Measurements from ENCODE around the gene NEURL1.

Gene NEURL1

DNA sequence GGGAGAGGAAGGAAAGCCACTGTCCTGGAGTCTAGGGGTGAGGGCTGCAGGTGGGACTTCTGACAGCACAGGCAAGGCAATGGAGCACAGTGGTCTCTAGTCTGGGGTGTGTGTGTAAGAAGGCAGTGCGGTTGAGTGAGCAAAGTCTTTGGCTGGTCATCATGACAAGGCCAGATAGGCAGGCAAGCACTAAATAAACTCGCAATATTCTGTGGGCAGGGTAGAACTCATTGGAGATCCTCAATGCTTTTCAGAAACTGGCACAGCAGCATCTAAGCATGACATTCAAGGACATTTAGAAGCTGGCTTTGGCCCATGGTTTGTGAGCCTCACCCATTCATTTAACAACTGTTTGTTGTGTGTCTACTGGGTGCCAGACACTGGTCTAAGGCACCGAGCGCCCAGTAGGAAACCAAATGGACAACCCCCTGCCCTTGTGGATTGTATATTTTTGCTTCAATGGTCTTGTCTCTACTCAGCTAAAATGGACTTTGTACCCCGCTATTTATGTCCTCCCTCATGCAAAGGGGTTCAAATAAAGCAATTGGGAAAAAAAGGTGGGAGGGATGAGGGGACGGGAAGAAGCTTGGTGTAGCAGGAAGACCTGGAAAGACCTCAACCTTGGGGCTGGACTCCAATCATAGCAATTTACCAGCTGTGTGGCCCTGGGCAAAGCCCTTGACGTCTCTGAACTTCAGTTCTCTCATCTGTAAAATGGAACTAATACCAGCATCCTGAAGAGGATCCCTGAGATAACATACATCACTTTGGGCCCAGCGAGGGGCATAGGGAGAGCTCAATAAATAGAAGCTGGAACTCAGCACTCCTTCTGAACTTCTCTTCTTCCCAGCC lies 116.0 kb downstream of the NEURL1 start:
- H2BK12ac ChIP-seq (ENCODE audit: low read length in 2 of 2), result no peak overlapping the region
- peaks cover 12% of the 10 kb centered on the region for H3K4me1 ChIP-seq (ENCODE audit: control insufficient read depth, insufficient read depth, low read depth, low read length)
- no peaks in the 10 kb centered on the region for H3K79me1 ChIP-seq (replicated peaks; ENCODE audit: low read length, poor library complexity, severe bottlenecking)
- H4K8ac ChIP-seq (ENCODE audit: low read length), result peak overlapping the region; percentile 14
- 92% methylated on average over 5 of the region's 8 CpGs for WGBS
- no peak overlapping the region for H3K4me2 ChIP-seq (ENCODE audit: low read length, poor library complexity, severe bottlenecking)
- H3K9me3 ChIP-seq (ENCODE audit: control insufficient read depth, low read length), result no peaks in the 10 kb centered on the region
- H3K23ac ChIP-seq (ENCODE audit: low read length in 2 of 2), result no peak overlapping the region
- DNase-seq, result no peak
- H2BK120ac ChIP-seq (ENCODE audit: low read depth, low read length), result no peak overlapping the region
- no peaks in the 10 kb centered on the region for H3K27me3 ChIP-seq (ENCODE audit: control insufficient read depth in 1 of 2, insufficient read depth in 1 of 2, low read length in 2 of 2)
- H3K36me3 ChIP-seq (ENCODE audit: control insufficient read depth in 1 of 2, insufficient read depth in 2 of 2, low read depth in 1 of 2, low read length in 2 of 2), result peaks cover 12 to 68% of the 10 kb centered on the region in 2 experiments
- peak overlapping the region; percentile 28 for H3K9ac ChIP-seq (ENCODE audit: low read length)
- no peak overlapping the region for H3K14ac ChIP-seq (ENCODE audit: low read length in 2 of 2)
- no peak overlapping the region for H3K4ac ChIP-seq (ENCODE audit: low read depth in 1 of 2, low read length in 2 of 2)
- H2AK5ac ChIP-seq (ENCODE audit: low read length, severe bottlenecking), result no peak overlapping the region
- no peak overlapping the region for H2BK5ac ChIP-seq (ENCODE audit: low read depth, low read length, poor library complexity, severe bottlenecking)
- no peak overlapping the region for H3K4me3 ChIP-seq (ENCODE audit: insufficient read depth in 1 of 2, low read depth in 1 of 2, low read length in 2 of 2)
- no peak overlapping the region for H3K27ac ChIP-seq (ENCODE audit: low read length, poor library complexity, severe bottlenecking)
- H2AFZ ChIP-seq (ENCODE audit: low read depth, low read length), result no peak overlapping the region
- H3K18ac ChIP-seq (ENCODE audit: low read depth in 1 of 2, low read length in 2 of 2), result no peak overlapping the region
- no peak overlapping the region for H2BK15ac ChIP-seq (ENCODE audit: low read depth, poor library complexity, severe bottlenecking)
- no peak overlapping the region for H4K91ac ChIP-seq (ENCODE audit: low read length)

DNA sequence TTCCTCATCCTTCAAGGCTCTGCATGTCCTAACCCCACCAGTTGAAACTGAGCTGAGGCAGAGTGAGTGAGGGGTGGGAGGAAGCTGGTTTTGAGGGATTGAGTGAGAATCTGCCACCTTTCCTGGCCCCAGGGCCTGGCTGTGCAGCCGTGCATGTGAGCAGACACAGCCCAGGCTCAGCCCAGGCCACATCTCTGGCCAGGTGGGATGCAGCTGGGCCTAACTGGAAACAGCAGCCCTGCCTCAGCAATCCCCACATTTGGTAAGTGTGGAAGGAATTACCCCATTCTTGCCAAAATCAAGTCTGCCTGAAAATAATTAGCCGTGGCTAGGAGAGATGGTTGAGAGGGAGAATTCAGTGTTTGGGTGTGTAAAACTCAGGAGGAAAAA lies 116.6 kb downstream of the NEURL1 start:
- Histone ChIP-seq H2AK5ac (ENCODE audit: low read length, severe bottlenecking) (no peak overlapping the region), H2BK15ac (ENCODE audit: low read depth, poor library complexity, severe bottlenecking) (no peak overlapping the region), H4K91ac (ENCODE audit: low read length) (peak overlapping the region; percentile 35), H3K27me3 (ENCODE audit: control insufficient read depth in 1 of 2, insufficient read depth in 1 of 2, low read length in 2 of 2) (no peaks in the 10 kb centered on the region), H2BK12ac (ENCODE audit: low read length in 2 of 2) (no peak overlapping the region), H3K4me3 (ENCODE audit: insufficient read depth in 1 of 2, low read depth in 1 of 2, low read length in 2 of 2) (no peak overlapping the region), H3K36me3 (ENCODE audit: control insufficient read depth in 1 of 2, insufficient read depth in 2 of 2, low read depth in 1 of 2, low read length in 2 of 2) (peaks cover 9 to 61% of the 10 kb centered on the region in 2 experiments), H3K23ac (ENCODE audit: low read length in 2 of 2) (no peak overlapping the region), H2BK120ac (ENCODE audit: low read depth, low read length) (no peak overlapping the region), H3K79me1 (replicated peaks; ENCODE audit: low read length, poor library complexity, severe bottlenecking) (no peaks in the 10 kb centered on the region), H3K4me2 (ENCODE audit: low read length, poor library complexity, severe bottlenecking) (no peak overlapping the region), H3K4ac (ENCODE audit: low read depth in 1 of 2, low read length in 2 of 2) (peak overlapping the region in 1 of 2 experiments; percentile 40), H3K9ac (ENCODE audit: low read length) (peak overlapping the region; percentile 28), H4K8ac (ENCODE audit: low read length) (no peak overlapping the region), H3K18ac (ENCODE audit: low read depth in 1 of 2, low read length in 2 of 2) (no peak overlapping the region), H3K4me1 (ENCODE audit: control insufficient read depth, insufficient read depth, low read depth, low read length) (peaks cover 12% of the 10 kb centered on the region), H3K9me3 (ENCODE audit: control insufficient read depth, low read length) (no peaks in the 10 kb centered on the region), H2AFZ (ENCODE audit: low read depth, low read length) (no peak overlapping the region), H3K14ac (ENCODE audit: low read length in 2 of 2) (no peak overlapping the region), H3K27ac (ENCODE audit: low read length, poor library complexity, severe bottlenecking) (no peak overlapping the region), H2BK5ac (ENCODE audit: low read depth, low read length, poor library complexity, severe bottlenecking) (no peak overlapping the region)
- 61% methylated on average over 2 of the region's 2 CpGs for WGBS
- no peak for DNase-seq

DNA sequence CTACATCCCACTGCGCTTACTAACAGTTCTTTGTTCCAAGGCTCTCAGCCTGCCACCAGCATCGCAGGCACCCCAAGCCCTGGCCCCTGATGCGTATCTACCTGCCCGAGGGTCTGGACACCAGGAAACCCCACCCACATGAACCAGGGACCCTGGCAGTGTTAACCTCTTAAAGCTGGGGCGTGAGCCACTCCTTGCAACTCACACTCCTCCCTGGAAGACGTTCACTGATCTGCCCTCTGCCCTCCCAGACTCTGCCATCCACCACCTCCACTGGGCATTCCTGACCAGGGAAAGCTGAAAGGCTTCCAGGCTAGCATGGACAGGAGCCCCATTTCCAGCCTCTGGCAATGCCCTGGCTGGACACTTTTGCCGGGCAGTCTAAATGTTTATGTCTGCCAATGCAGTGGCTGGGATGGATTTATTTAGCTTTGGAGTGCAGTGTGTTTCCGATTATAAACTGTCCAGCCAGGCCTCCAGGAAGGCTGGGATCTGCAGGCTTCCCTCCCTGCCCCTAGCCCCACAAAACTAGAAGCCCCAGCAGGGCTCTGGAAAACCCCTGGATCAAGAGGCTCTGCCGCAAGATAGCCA lies 117.5 kb downstream of the NEURL1 start:
- Histone ChIP-seq H2AFZ (ENCODE audit: low read depth, low read length) (no peak overlapping the region), H2AK5ac (ENCODE audit: low read length, severe bottlenecking) (no peak overlapping the region), H4K8ac (ENCODE audit: low read length) (no peak overlapping the region), H2BK15ac (ENCODE audit: low read depth, poor library complexity, severe bottlenecking) (no peak overlapping the region), H3K4me1 (ENCODE audit: control insufficient read depth, insufficient read depth, low read depth, low read length) (peaks cover 12% of the 10 kb centered on the region), H3K79me1 (replicated peaks; ENCODE audit: low read length, poor library complexity, severe bottlenecking) (no peaks in the 10 kb centered on the region), H3K27me3 (ENCODE audit: control insufficient read depth in 1 of 2, insufficient read depth in 1 of 2, low read length in 2 of 2) (no peaks in the 10 kb centered on the region), H3K9me3 (ENCODE audit: control insufficient read depth, low read length) (no peaks in the 10 kb centered on the region), H3K36me3 (ENCODE audit: control insufficient read depth in 1 of 2, insufficient read depth in 2 of 2, low read depth in 1 of 2, low read length in 2 of 2) (peaks cover 3 to 54% of the 10 kb centered on the region in 2 experiments), H3K23ac (ENCODE audit: low read length in 2 of 2) (no peak overlapping the region), H2BK12ac (ENCODE audit: low read length in 2 of 2) (peak overlapping the region in 1 of 2 experiments; percentile 23), H3K27ac (ENCODE audit: low read length, poor library complexity, severe bottlenecking) (no peak overlapping the region), H2BK5ac (ENCODE audit: low read depth, low read length, poor library complexity, severe bottlenecking) (no peak overlapping the region), H3K9ac (ENCODE audit: low read length) (peak overlapping the region; percentile 16), H3K18ac (ENCODE audit: low read depth in 1 of 2, low read length in 2 of 2) (no peak overlapping the region), H3K4ac (ENCODE audit: low read depth in 1 of 2, low read length in 2 of 2) (no peak overlapping the region), H4K91ac (ENCODE audit: low read length) (no peak overlapping the region), H3K4me2 (ENCODE audit: low read length, poor library complexity, severe bottlenecking) (no peak overlapping the region), H3K14ac (ENCODE audit: low read length in 2 of 2) (no peak overlapping the region), H3K4me3 (ENCODE audit: insufficient read depth in 1 of 2, low read depth in 1 of 2, low read length in 2 of 2) (no peak overlapping the region), H2BK120ac (ENCODE audit: low read depth, low read length) (no peak overlapping the region)
- DNase-seq, result no peak
- WGBS, result 84% methylated on average over 9 of the region's 9 CpGs
